Measurements from ENCODE around the gene METTL9.
"Not testable (repeated sequence)": the region's sequence is repeated elsewhere in the genome, so short reads cannot be mapped to it uniquely, and the experiment has no call there.

The METTL9 gene

DNA sequence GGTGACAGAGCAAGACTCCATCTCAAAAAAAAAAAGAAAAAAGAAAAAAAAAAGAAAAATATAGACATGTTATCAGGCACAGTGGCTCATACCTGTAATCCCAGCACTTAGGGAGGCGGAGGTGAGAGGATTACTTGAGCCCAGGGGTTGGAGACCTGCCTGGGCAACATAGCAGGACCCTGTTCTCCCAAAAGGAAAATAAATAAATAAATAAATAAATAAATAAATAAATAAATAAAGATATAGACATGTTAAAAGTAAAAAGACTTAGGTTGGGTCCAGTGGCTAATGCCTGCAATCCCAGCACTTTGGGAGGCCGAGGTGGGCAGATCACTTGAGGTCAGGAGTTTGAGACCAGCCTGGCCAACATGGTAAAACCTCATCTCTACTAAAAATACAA, 23.1 kb upstream of the METTL9 start:
- H3K79me2 ChIP-seq (ENCODE audit: control insufficient read depth, insufficient read depth, low read length, unreplicated experiment), result not testable (repeated sequence)

DNA sequence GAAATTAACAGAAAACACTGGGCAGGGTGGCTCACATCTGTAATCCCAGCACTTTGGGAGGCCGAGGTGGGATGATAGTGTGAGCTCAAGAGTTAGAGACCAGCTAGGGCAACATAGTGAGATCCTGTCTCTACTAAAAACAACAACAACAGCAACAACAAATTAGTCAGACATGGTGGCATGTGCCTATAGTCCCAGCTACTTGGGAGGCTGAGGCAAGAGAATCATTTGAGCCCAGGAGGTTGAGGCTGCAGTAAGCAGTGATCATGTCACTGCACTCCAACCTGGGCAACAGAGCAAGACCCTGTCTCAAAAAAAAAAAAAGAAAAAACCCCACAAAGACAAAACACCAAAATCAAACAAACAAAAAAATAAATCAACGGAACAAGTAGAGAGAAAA, 21.9 kb upstream of the METTL9 start:
- not testable (repeated sequence) for H2AFZ ChIP-seq (ENCODE audit: low read length, unreplicated experiment); H3K36me3 ChIP-seq (ENCODE audit: insufficient read depth, low read length); H3K27ac ChIP-seq (ENCODE audit: low read depth, low read length); H3K4me3 ChIP-seq (ENCODE audit: low read depth, low read length); H3K4me1 ChIP-seq (ENCODE audit: control insufficient read depth, insufficient read depth, low read length, unreplicated experiment); H3K79me2 ChIP-seq (ENCODE audit: control insufficient read depth, insufficient read depth, low read length, unreplicated experiment)
- peaks cover 18% of the 10 kb centered on the region for H3K27me3 ChIP-seq (ENCODE audit: insufficient read depth, low read length)

More for the DNA sequence above, 23.1 kb upstream of the METTL9 start:
- not testable (repeated sequence) for H3K4me1 ChIP-seq (ENCODE audit: control insufficient read depth, insufficient read depth, low read length, unreplicated experiment); H3K27ac ChIP-seq (ENCODE audit: low read depth, low read length); H3K36me3 ChIP-seq (ENCODE audit: insufficient read depth, low read length); H3K4me3 ChIP-seq (ENCODE audit: low read depth, low read length); H2AFZ ChIP-seq (ENCODE audit: low read length, unreplicated experiment)
- H3K27me3 ChIP-seq (ENCODE audit: insufficient read depth, low read length), result peaks cover 18% of the 10 kb centered on the region

DNA sequence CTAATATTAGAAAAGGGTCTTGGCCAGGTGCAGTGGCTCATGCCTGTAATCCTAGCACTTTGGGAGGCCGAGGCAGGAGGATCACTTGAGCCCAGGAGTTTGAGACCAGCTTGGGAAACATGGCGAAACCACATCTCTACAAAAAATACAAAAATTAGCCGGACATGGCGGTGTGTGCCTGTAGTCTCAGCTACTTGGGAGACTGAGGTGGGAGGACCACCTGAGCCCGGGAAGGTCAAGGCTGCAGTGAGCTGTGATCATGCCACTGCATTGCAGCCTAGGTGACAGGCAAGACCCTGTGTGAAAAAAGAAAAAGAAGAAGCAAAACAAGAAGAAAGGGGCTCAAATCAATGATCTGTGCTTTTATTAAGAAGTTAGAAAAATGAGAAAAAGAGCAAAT, 21.1 kb upstream of the METTL9 start:
- not testable (repeated sequence) for H3K79me2 ChIP-seq (ENCODE audit: control insufficient read depth, insufficient read depth, low read length, unreplicated experiment); H3K4me1 ChIP-seq (ENCODE audit: control insufficient read depth, insufficient read depth, low read length, unreplicated experiment); H3K36me3 ChIP-seq (ENCODE audit: insufficient read depth, low read length); H3K4me3 ChIP-seq (ENCODE audit: low read depth, low read length); H2AFZ ChIP-seq (ENCODE audit: low read length, unreplicated experiment); H3K27ac ChIP-seq (ENCODE audit: low read depth, low read length)
- H3K27me3 ChIP-seq (ENCODE audit: insufficient read depth, low read length), result peaks cover 18% of the 10 kb centered on the region

DNA sequence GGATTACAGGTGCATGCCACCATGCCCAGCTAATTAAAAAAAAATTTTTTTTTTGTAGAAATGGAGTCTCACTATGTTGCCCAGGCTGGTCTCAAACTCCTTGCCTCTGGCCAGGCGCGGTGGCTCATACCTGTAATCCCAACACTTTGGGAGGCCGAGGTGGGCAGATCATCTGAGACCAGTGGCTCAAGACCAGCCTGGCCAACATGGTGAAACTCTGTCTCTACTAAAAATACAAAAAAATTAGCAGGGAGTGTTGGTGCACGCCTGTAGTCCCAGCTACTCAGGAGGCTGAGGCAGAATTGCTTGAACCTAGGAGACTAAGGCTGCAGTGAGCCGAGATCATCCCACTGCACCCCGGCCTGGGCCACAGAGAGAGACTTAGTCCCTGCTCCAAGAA, 19.2 kb upstream of the METTL9 start:
- H3K79me2 ChIP-seq (ENCODE audit: control insufficient read depth, insufficient read depth, low read length, unreplicated experiment); H3K4me3 ChIP-seq (ENCODE audit: low read depth, low read length); H3K27ac ChIP-seq (ENCODE audit: low read depth, low read length); H3K4me1 ChIP-seq (ENCODE audit: control insufficient read depth, insufficient read depth, low read length, unreplicated experiment); H3K36me3 ChIP-seq (ENCODE audit: insufficient read depth, low read length); H2AFZ ChIP-seq (ENCODE audit: low read length, unreplicated experiment): not testable (repeated sequence)
- H3K27me3 ChIP-seq (ENCODE audit: insufficient read depth, low read length), result peaks cover 18% of the 10 kb centered on the region

DNA sequence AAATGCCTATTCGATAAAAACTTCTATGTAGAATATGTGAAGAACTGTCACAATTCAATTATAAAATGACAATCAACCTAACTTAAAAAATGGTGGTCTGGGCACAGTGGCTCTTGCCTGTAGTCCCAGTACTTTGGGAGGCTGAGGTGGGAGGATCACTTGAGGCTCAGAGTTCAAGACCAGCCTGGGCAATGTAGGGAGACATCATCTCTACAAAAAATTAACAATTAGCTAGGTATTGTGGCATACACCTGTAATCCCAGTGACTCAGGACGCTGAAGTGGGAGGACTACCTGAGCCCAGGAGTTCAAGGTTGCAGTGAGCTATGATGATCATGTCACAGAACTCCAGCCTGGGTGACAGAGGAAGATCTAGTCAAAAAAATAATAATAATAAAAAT, 18.6 kb upstream of the METTL9 start:
- Histone ChIP-seq H3K36me3 (ENCODE audit: insufficient read depth, low read length) (no peaks in the 10 kb centered on the region), H3K4me3 (ENCODE audit: low read depth, low read length) (no peak overlapping the region)

GRCh38 chr16:21584817-21585216, 14.6 kb upstream of the METTL9 start:
- H3K36me3 ChIP-seq (ENCODE audit: insufficient read depth, low read length), result no peaks in the 10 kb centered on the region
- no peaks in the 10 kb centered on the region for H3K79me2 ChIP-seq (ENCODE audit: control insufficient read depth, insufficient read depth, low read length, unreplicated experiment)
- H3K27me3 ChIP-seq (ENCODE audit: insufficient read depth, low read length), result no peaks in the 10 kb centered on the region
- H3K4me1 ChIP-seq (ENCODE audit: control insufficient read depth, insufficient read depth, low read length, unreplicated experiment), result peaks cover 10% of the 10 kb centered on the region
- no peak overlapping the region for H3K27ac ChIP-seq (ENCODE audit: low read depth, low read length)
- no peak overlapping the region for H3K4me3 ChIP-seq (ENCODE audit: low read depth, low read length)
- H2AFZ ChIP-seq (ENCODE audit: low read length, unreplicated experiment), result no peak overlapping the region

More for the DNA sequence above, 18.6 kb upstream of the METTL9 start:
- Histone ChIP-seq H3K27ac (ENCODE audit: low read depth, low read length) (no peak overlapping the region), H3K79me2 (ENCODE audit: control insufficient read depth, insufficient read depth, low read length, unreplicated experiment) (no peaks in the 10 kb centered on the region), H2AFZ (ENCODE audit: low read length, unreplicated experiment) (no peak overlapping the region), H3K27me3 (ENCODE audit: insufficient read depth, low read length) (peaks cover 18% of the 10 kb centered on the region), H3K4me1 (ENCODE audit: control insufficient read depth, insufficient read depth, low read length, unreplicated experiment) (no peaks in the 10 kb centered on the region)

DNA sequence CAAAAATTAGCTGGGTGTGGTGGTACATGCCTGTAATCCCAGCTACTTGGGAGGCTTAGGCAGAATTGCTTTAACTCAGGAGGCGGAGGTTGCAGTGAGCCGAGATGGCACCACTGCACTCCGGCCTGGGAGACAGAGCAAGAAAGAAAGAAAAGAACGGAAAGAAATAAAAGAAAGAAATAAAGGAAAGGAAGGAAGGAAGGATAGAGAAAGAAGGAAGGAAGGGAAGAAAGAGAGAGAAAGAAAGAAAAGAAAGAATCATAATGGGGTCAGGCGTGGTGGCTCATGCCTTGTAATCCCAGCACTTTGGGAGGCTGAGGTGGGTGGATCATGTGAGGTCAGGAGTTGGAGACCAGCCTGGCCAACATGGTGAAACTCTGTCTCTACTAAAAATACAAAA, 10.8 kb upstream of the METTL9 start:
- not testable (repeated sequence) for H3K27ac ChIP-seq (ENCODE audit: low read depth, low read length); H3K4me3 ChIP-seq (ENCODE audit: low read depth, low read length); H2AFZ ChIP-seq (ENCODE audit: low read length, unreplicated experiment); H3K79me2 ChIP-seq (ENCODE audit: control insufficient read depth, insufficient read depth, low read length, unreplicated experiment); H3K36me3 ChIP-seq (ENCODE audit: insufficient read depth, low read length); H3K27me3 ChIP-seq (ENCODE audit: insufficient read depth, low read length)
- peaks cover 20% of the 10 kb centered on the region for H3K4me1 ChIP-seq (ENCODE audit: control insufficient read depth, insufficient read depth, low read length, unreplicated experiment)

GRCh38 chr16:21589551-21589950, 9.8 kb upstream of the METTL9 start:
- H3K4me3 ChIP-seq (ENCODE audit: low read depth, low read length), result no peak overlapping the region
- no peaks in the 10 kb centered on the region for H3K27me3 ChIP-seq (ENCODE audit: insufficient read depth, low read length)
- H3K27ac ChIP-seq (ENCODE audit: low read depth, low read length), result 0 out of 2 replicates have a peak overlapping the region, but pooled peaks have one; percentile 62

GRCh38 chr16:21590287-21590686, 9.1 kb upstream of the METTL9 start:
- 0 out of 2 replicates have a peak overlapping the region, but pooled peaks have one; percentile 7 for H3K4me3 ChIP-seq (ENCODE audit: low read depth, low read length)
- peak overlapping the region; percentile 62 for H3K27ac ChIP-seq (ENCODE audit: low read depth, low read length)
- peak overlapping the region; percentile 75 for H2AFZ ChIP-seq (ENCODE audit: low read length, unreplicated experiment)

More at GRCh38 chr16:21589551-21589950, 9.8 kb upstream of the METTL9 start:
- Histone ChIP-seq H3K79me2 (ENCODE audit: control insufficient read depth, insufficient read depth, low read length, unreplicated experiment) (no peaks in the 10 kb centered on the region), H2AFZ (ENCODE audit: low read length, unreplicated experiment) (peak overlapping the region; percentile 66), H3K36me3 (ENCODE audit: insufficient read depth, low read length) (no peaks in the 10 kb centered on the region), H3K4me1 (ENCODE audit: control insufficient read depth, insufficient read depth, low read length, unreplicated experiment) (peaks cover 20% of the 10 kb centered on the region)

DNA sequence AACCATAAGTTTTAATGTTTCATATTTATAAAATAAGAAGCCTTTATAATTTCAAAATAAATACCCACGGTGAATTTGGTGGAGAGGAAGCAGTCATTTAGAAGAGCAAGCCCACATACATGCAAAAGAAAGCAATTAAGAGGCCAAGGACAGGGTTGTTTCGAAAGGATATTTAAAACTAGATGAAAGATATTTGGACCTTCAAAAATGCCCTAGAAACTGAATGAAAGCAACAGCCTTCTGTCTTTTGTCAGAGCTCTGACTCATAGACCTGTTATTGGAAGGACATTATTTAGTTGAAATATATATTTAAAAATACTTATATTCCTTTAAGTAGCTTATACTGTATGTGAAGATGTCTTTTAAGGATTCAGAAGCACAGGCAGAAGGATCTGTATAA, 8.6 kb upstream of the METTL9 start:
- 0 out of 2 replicates have a peak overlapping the region, but pooled peaks have one; percentile 7 for H3K4me3 ChIP-seq (ENCODE audit: low read depth, low read length)

More at GRCh38 chr16:21590287-21590686, 9.1 kb upstream of the METTL9 start:
- no peaks in the 10 kb centered on the region for H3K27me3 ChIP-seq (ENCODE audit: insufficient read depth, low read length)
- H3K79me2 ChIP-seq (ENCODE audit: control insufficient read depth, insufficient read depth, low read length, unreplicated experiment), result no peaks in the 10 kb centered on the region
- H3K36me3 ChIP-seq (ENCODE audit: insufficient read depth, low read length), result no peaks in the 10 kb centered on the region
- peaks cover 20% of the 10 kb centered on the region for H3K4me1 ChIP-seq (ENCODE audit: control insufficient read depth, insufficient read depth, low read length, unreplicated experiment)

GRCh38 chr16:21592191-21592590, 7.2 kb upstream of the METTL9 start:
- Histone ChIP-seq H3K4me1 (ENCODE audit: control insufficient read depth, insufficient read depth, low read length, unreplicated experiment) (peaks cover 20% of the 10 kb centered on the region), H3K79me2 (ENCODE audit: control insufficient read depth, insufficient read depth, low read length, unreplicated experiment) (no peaks in the 10 kb centered on the region), H3K4me3 (ENCODE audit: low read depth, low read length) (no peak overlapping the region), H3K27ac (ENCODE audit: low read depth, low read length) (no peak overlapping the region), H3K27me3 (ENCODE audit: insufficient read depth, low read length) (no peaks in the 10 kb centered on the region), H3K36me3 (ENCODE audit: insufficient read depth, low read length) (no peaks in the 10 kb centered on the region), H2AFZ (ENCODE audit: low read length, unreplicated experiment) (no peak overlapping the region)

More for the DNA sequence above, 8.6 kb upstream of the METTL9 start:
- Histone ChIP-seq H3K79me2 (ENCODE audit: control insufficient read depth, insufficient read depth, low read length, unreplicated experiment) (no peaks in the 10 kb centered on the region), H3K27me3 (ENCODE audit: insufficient read depth, low read length) (no peaks in the 10 kb centered on the region), H2AFZ (ENCODE audit: low read length, unreplicated experiment) (peak overlapping the region; percentile 81), H3K4me1 (ENCODE audit: control insufficient read depth, insufficient read depth, low read length, unreplicated experiment) (peaks cover 20% of the 10 kb centered on the region), H3K36me3 (ENCODE audit: insufficient read depth, low read length) (no peaks in the 10 kb centered on the region), H3K27ac (ENCODE audit: low read depth, low read length) (peak overlapping the region; percentile 62)
